GM12801 (cell line): ENCODE data around the gene EIF3D.

Source experiments
- CTCF ChIP-seq: IDR thresholded peaks from one replicate; pipeline ENCODE4 v1.5.1; 2011; ENCODE audit warnings: control low read depth; ENCODE audit not compliant: insufficient read length; ENCODE audit errors: extremely low read depth

Gene EIF3D

GRCh38 chr22:36528795-36529751 is at the start of gene EIF3D:
Gene EIF3D, minus strand, starts transcription at chr22:36529166. Its CDS starts 3,045 bp downstream, at chr22:36526121.
- no peak for TF ChIP-seq CTCF

- no peak for TF ChIP-seq CTCF
Measured at GRCh38 chr22:36578619-36579018, 49.7 kb upstream of the EIF3D start.

GRCh38 chr22:36577019-36577418 is 48.1 kb upstream of the EIF3D start:
- TF ChIP-seq CTCF = no peak

- no peak for TF ChIP-seq CTCF
Measured at GRCh38 chr22:36574728-36575127, 45.8 kb upstream of the EIF3D start.

- no peak for TF ChIP-seq CTCF
Measured at GRCh38 chr22:36573815-36574363, 44.9 kb upstream of the EIF3D start.

GRCh38 chr22:36571991-36572390 is 43.0 kb upstream of the EIF3D start:
- no peak for TF ChIP-seq CTCF

- no peak for TF ChIP-seq CTCF
Measured at GRCh38 chr22:36569999-36570398, 41.0 kb upstream of the EIF3D start.
